NAMALWA (cell line): Measurements from ENCODE around the gene MTR.

Source experiments
- DNase-seq: peaks from one replicate; pipeline ENCODE4 v3.0.0-alpha.2; 2015; ENCODE audit warnings: low spot score

Gene MTR

GRCh38 chr1:236952246-236953003, 157.3 kb downstream of the MTR start:
- no peak for DNase-seq

DNA sequence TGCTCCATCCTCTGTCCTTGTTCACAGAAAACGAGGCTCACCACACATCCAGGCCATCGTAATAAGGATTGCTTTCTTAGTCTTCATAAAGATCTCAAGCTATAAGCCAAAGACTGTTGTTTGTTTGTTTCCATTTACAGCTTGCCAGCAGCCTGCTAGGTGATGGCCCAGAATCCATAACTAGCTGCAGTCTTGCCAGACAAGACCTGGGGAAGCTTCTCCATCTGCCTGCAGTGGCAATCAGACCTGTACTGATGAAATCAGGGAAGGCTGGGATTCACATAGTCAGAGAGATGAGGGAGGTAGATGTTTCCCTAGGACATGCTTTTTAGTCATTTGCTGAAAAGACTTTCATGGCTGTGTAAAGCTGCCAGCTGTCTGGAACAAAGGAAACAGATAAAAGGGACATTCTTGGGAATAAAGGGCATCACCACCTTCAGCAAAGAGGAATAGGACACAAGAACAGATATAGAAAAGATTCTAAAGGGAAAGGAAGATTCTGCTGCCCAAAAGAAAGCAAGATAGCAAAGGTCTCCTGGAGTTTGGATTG, 158.1 kb downstream of the MTR start:
- no peak for DNase-seq
